Adipocyte (in vitro differentiated cells): ENCODE results near the gene DNAJC16.

Source experiments
- DNase-seq: peaks from one replicate; pipeline ENCODE4 v3.0.0-alpha.2; 2015; ENCODE audit warnings: low read depth
- H3K27me3 ChIP-seq: replicated peaks from 2 replicates; pipeline ENCODE4 v1.7.0; 2013; ENCODE audit warnings: mild to moderate bottlenecking, low read length, moderate library complexity; ENCODE audit not compliant: control insufficient read depth, insufficient read depth
- H3K36me3 ChIP-seq: 2 replicates; pipeline ENCODE4 v1.7.0; 2013; ENCODE audit warnings: low read length, mild to moderate bottlenecking, moderate library complexity; ENCODE audit not compliant: control insufficient read depth, insufficient read depth, severe bottlenecking
- H3K4me1 ChIP-seq: 2 replicates; pipeline ENCODE4 v1.7.0; 2013; ENCODE audit warnings: mild to moderate bottlenecking, low read length, moderate library complexity; ENCODE audit not compliant: control insufficient read depth, insufficient read depth
- H3K4me3 ChIP-seq: 2 replicates; pipeline ENCODE4 v1.7.0; 2013; ENCODE audit warnings: mild to moderate bottlenecking, low read length, moderate library complexity
- H3K9ac ChIP-seq: 2 replicates; pipeline ENCODE4 v1.7.0; 2013; ENCODE audit warnings: mild to moderate bottlenecking, low read length, moderate library complexity
- H3K9me3 ChIP-seq: 2 replicates; pipeline ENCODE4 v1.7.0; 2013; ENCODE audit warnings: mild to moderate bottlenecking, low read length, moderate library complexity; ENCODE audit not compliant: control insufficient read depth

The DNAJC16 gene

DNA sequence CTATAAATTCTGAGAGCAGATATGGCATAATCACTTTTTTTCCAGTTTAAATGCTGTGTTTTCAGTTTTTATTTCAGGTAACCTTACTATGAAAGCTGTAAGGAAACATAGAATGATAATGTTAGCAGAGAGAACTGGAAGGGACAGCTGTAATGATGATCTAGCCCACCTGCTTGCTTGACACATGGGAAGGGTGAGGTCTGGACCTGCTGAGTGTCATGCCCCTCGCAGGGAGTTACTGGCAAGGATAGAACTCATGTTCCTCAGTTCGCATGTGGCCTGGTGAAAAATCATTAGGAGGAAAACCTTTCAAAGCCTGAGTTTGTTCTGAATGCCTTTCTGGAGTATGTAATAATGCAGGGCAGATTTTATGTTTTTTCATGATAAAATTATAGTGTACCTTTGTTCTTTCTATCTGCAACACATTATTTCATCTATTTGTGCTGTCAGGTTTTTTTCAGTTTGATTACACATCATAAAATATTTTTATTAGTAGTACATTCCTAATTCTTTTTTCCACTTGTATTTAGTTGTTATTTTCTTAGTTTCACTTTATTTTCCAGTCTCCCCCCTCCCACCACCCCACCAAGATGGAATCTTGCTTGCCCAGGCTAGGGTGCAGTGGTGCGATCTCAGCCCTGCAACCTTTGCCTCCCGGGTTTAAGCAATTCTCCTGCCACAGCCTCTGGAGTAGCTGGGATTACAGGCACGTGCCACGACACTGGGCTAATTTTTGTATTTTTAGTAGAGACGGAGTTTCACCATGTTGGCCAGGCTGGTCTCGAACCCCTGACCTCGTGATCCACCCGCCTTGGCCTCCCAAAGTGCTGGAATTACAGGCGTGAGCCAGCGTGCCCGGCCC lies 98.6 kb downstream of the DNAJC16 start:
- no peaks in the 10 kb centered on the region for H3K9me3 ChIP-seq
- H3K36me3 ChIP-seq: peaks cover 39% of the 10 kb centered on the region
- H3K27me3 ChIP-seq: no peaks in the 10 kb centered on the region
- H3K4me1 ChIP-seq: peaks cover 58% of the 10 kb centered on the region
- no peak overlapping the region for H3K4me3 ChIP-seq
- DNase-seq: no peak
- H3K9ac ChIP-seq: no peak overlapping the region
